HCT116 (cell line): ENCODE measurements around the gene CHCHD10. TPM values are rescaled to one million over a fixed set of nuclear protein-coding genes. Genes with fewer than 3 reads are reported as not detected.

Experiments
- ATAC-seq: fragments of 200-7000 bp; cut with Tn5 transposase; 2 replicates; pipeline ENCODE4 v1.9.1; 2020; ENCODE audit warnings: mild to moderate bottlenecking, moderate library complexity
- BruUV-seq: library from RNA; stranded (reverse); fragments of 400-500 nt; replicated peaks from 2 replicates; lab custom pipeline; 2021; lab: Mats Ljungman, UMichigan
- CTCF ChIA-PET: fragments of 300-600 bp; sonication (Branson Sonifier 250); formaldehyde crosslinking; loops from one replicate; lab custom pipeline; 2021; ENCODE audit warnings: antibody characterized with exemption; lab: Charles Lee
- POLR2A ChIA-PET: fragments of 300-600, 350-600 bp; sonication (Branson Sonifier 250); formaldehyde crosslinking; loops from one replicate; lab custom pipeline; 2021; ENCODE audit warnings: antibody characterized with exemption; lab: Charles Lee
- RAD21 ChIA-PET, 2 experiments: fragments of 300-600 bp; sonication (Branson Sonifier 250); formaldehyde crosslinking; loops; one replicate each; lab custom pipeline; 2023; ENCODE audit warnings: low total read pairs in 2 of 2; ENCODE audit not compliant: uncharacterized antibody in 2 of 2, unreplicated experiment in 2 of 2, low non-redundant PET in 1 of 2; lab: Charles Lee
- DNase-seq: peaks from one replicate; pipeline ENCODE4 v3.0.0-alpha.2; 2010; ENCODE audit warnings: low read depth, low spot score
- H2AFZ ChIP-seq: fragments of 200-600 bp; shearing (Covaris generic), sonication (generic); 2 replicates; pipeline ENCODE4 v1.6.1; 2017; ENCODE audit warnings: low read depth, mixed run types, mixed read lengths, antibody characterized with exemption, low read length; ENCODE audit not compliant: poor library complexity, severe bottlenecking
- H3K27ac ChIP-seq: 2 replicates; pipeline ENCODE4 v1.5.1; 2012; ENCODE audit warnings: low read depth, low read length
- H3K27me3 ChIP-seq: fragments of 200-600 bp; sonication (generic); 2 replicates; pipeline ENCODE4 v1.6.1; 2016; ENCODE audit warnings: mixed run types, low read length, mixed read lengths; ENCODE audit not compliant: insufficient read depth
- H3K36me3 ChIP-seq, 2 experiments: fragments of 200-500 bp in 1 of 2; fragments of 200-600 bp in 1 of 2; sonication (Bioruptor generic) in 1 of 2; sonication (generic) in 1 of 2; 2 replicates each; pipeline versions ENCODE4 v1.5.1 to v1.6.1; 2014 to 2016; ENCODE audit warnings: low read length in 2 of 2, inconsistent platforms in 1 of 2, mixed read lengths in 1 of 2, mixed run types in 1 of 2; ENCODE audit not compliant: insufficient read depth in 2 of 2, control insufficient read depth in 1 of 2
- H3K4me1 ChIP-seq, 2 experiments: fragments of 200-600 bp in 1 of 2; sonication (generic) in 1 of 2; 2 replicates each; pipeline versions ENCODE4 v1.5.1 to v1.6.1; 2012 to 2017; ENCODE audit warnings: low read length in 2 of 2, inconsistent platforms in 1 of 2, mild to moderate bottlenecking in 1 of 2, mixed read lengths in 1 of 2, mixed run types in 1 of 2, moderate library complexity in 1 of 2; ENCODE audit not compliant: insufficient read depth in 2 of 2, control insufficient read depth in 1 of 2
- H3K4me2 ChIP-seq: fragments of 200-600 bp; sonication (generic); 2 replicates; pipeline ENCODE4 v1.6.1; 2017; ENCODE audit warnings: mixed run types, low read length, mixed read lengths
- H3K4me3 ChIP-seq, 2 experiments: fragments of 200-600 bp in 1 of 2; sonication (generic) in 1 of 2; replicated peaks in 1 of 2; 2 replicates each; pipeline ENCODE4 v1.5.1; 2011 to 2016; ENCODE audit warnings: low read length in 2 of 2, control low read depth in 1 of 2, low read depth in 1 of 2, mild to moderate bottlenecking in 1 of 2, mixed read lengths in 1 of 2, mixed run types in 1 of 2
- H3K79me2 ChIP-seq: fragments of 200-600 bp; sonication (generic); 2 replicates; pipeline ENCODE4 v1.6.1; 2017; ENCODE audit warnings: mild to moderate bottlenecking, mixed run types, low read length, moderate library complexity, mixed read lengths; ENCODE audit not compliant: insufficient read depth
- H3K9ac ChIP-seq: fragments of 200-600 bp; sonication (generic); 2 replicates; pipeline ENCODE4 v1.6.1; 2016; ENCODE audit warnings: low read length, mixed read lengths
- H3K9me2 ChIP-seq: fragments of 200-600 bp; sonication (generic), shearing (Covaris generic); 2 replicates; pipeline ENCODE4 v1.6.1; 2017; ENCODE audit warnings: mixed run types, mild to moderate bottlenecking, moderate library complexity; ENCODE audit not compliant: insufficient read depth
- H3K9me3 ChIP-seq, 2 experiments: fragments of 200-500 bp in 1 of 2; fragments of 200-600 bp in 1 of 2; sonication (Bioruptor generic) in 1 of 2; sonication (generic) in 1 of 2; 2 replicates each; pipeline ENCODE4 v1.6.1; 2014 to 2017; ENCODE audit warnings: low read length in 2 of 2, mixed read lengths in 2 of 2, inconsistent platforms in 1 of 2, low read depth in 1 of 2, mild to moderate bottlenecking in 1 of 2, mixed run types in 1 of 2, moderate library complexity in 1 of 2; ENCODE audit not compliant: control insufficient read depth in 1 of 2, insufficient read depth in 1 of 2
- H4K20me1 ChIP-seq: fragments of 200-600 bp; sonication (generic), shearing (Covaris generic); 2 replicates; pipeline ENCODE4 v1.6.1; 2017; ENCODE audit warnings: mixed run types, mild to moderate bottlenecking, moderate library complexity; ENCODE audit not compliant: insufficient read depth
- CEBPB ChIP-seq: IDR thresholded peaks from 2 replicates; pipeline ENCODE4 v1.6.1; 2012; ENCODE audit warnings: low read depth
- EGR1 ChIP-seq: IDR thresholded peaks from 2 replicates; pipeline ENCODE4 v1.6.1; 2012; ENCODE audit warnings: low read depth
- ELF1 ChIP-seq: IDR thresholded peaks from 2 replicates; pipeline ENCODE4 v1.6.1; 2012; ENCODE audit warnings: low read depth, borderline replicate concordance
- EZH2phosphoT487 ChIP-seq: fragments of 200-600 bp; IDR thresholded peaks from 2 replicates; pipeline ENCODE4 v1.6.1; 2018; ENCODE audit warnings: antibody characterized with exemption, borderline replicate concordance
- FOSL1 ChIP-seq: IDR thresholded peaks from 2 replicates; pipeline ENCODE4 v1.6.1; 2012; ENCODE audit warnings: low read depth
- JUND ChIP-seq: IDR thresholded peaks from 2 replicates; pipeline ENCODE4 v1.6.1; 2012
- POLR2AphosphoS5 ChIP-seq: IDR thresholded peaks from 2 replicates; pipeline ENCODE4 v1.6.1; 2011; ENCODE audit warnings: mild to moderate bottlenecking, low read depth, low read length, moderate library complexity
- SIN3A ChIP-seq: IDR thresholded peaks from 2 replicates; pipeline ENCODE4 v1.6.1; 2012; ENCODE audit warnings: low read depth
- SP1 ChIP-seq: IDR thresholded peaks from 2 replicates; pipeline ENCODE4 v1.6.1; 2012; ENCODE audit warnings: low read depth
- SRF ChIP-seq: IDR thresholded peaks from 2 replicates; pipeline ENCODE4 v1.6.1; 2012; ENCODE audit warnings: low read depth
- TCF7L2 ChIP-seq: IDR thresholded peaks from 2 replicates; pipeline ENCODE4 v1.7.0; 2011; ENCODE audit warnings: borderline replicate concordance, inconsistent platforms; ENCODE audit not compliant: insufficient read depth, insufficient read length; ENCODE audit errors: extremely low read depth
- YY1 ChIP-seq: IDR thresholded peaks from 2 replicates; pipeline ENCODE4 v1.6.1; 2011; ENCODE audit warnings: low read length, low read depth, moderate library complexity, mild to moderate bottlenecking; ENCODE audit not compliant: insufficient replicate concordance; ENCODE audit errors: extremely low read depth
- ZFX ChIP-seq: fragments of 450-650 bp; IDR thresholded peaks from 2 replicates; pipeline ENCODE4 v1.6.1; 2017
- intact Hi-C: fragments of 100-400 bp; cut with micrococcal nuclease; formaldehyde crosslinking; loops from 2 replicates; pipeline ENCODE4 v1.10.0; 2022
- total RNA-seq: library from RNA; stranded (reverse); gene quantifications from one replicate; pipeline ENCODE4 v1.2.1, GENCODE V29; 2021; ENCODE audit not compliant: unreplicated experiment
- TF ChIP-seq, protein P1 (sequence below), 3 experiments: fragments of 200-600 bp in 1 of 3; sonication (generic) in 1 of 3; IDR thresholded peaks in 2 of 3; conservative IDR thresholded peaks in 1 of 3; 2 replicates each; pipeline ENCODE4 v1.5.1; 2012 to 2017; ENCODE audit warnings: low read depth in 2 of 3, low read length in 2 of 3, antibody characterized with exemption in 1 of 3, borderline replicate concordance in 1 of 3, control low read depth in 1 of 3, mild to moderate bottlenecking in 1 of 3, mixed read lengths in 1 of 3, mixed run types in 1 of 3, moderate library complexity in 1 of 3; ENCODE audit not compliant: insufficient read depth in 1 of 3
- TF ChIP-seq, protein P2 (sequence below): IDR thresholded peaks from 2 replicates; pipeline ENCODE4 v1.6.1; 2012
- TF ChIP-seq, protein P3 (sequence below): IDR thresholded peaks from 2 replicates; pipeline ENCODE4 v1.6.1; 2012

Gene CHCHD10
- total RNA-seq, 1 experiment from 2014 or later, result 279 TPM

DNA sequence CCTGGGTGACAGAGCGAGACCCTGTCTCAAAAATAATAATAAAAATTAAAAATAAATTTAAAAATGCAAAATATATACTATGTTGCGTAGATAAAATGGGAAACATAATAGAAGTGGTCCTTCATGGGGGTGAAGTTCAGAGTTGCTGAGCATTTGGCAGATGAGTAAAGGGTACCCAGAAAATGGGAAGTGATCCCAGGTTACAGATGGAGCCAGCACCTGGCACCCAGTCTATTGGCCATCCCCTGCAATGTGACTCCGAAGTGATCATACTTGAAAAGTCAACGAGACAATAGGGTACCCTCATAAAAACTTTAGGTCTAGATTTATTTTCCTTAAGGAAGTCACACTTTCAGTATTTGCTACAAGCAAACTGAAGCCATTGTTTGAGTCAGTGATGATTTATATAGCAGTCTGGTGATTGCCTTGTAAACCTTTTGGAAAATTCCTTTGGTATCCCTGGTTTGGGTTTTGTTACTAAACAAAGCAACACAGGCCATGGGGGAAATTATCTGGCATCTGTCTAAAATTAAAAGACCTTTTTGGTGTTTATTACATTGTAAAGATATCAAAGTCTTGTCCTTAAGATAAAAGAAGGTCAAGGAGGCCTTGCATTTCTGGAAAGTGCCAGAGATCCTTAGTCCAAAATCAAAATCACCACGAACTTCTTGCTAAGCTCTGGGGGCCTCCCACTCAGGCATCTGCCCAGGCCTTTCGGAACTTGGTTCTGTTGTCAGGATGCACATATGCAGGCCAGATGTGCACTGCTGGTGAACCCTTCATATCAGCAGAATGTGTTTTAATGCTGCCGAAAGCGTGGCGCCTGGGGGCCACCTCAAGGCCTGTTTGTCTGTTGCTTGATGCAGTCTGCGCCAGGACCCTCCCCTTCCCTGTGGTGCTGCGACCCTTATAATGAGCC lies 23.3 kb upstream of the CHCHD10 start:
- BruUV-seq, result no TSS peak
- no peak overlapping the region for H3K9ac ChIP-seq
- ChIA-PET RAD21 (no interaction called here), CTCF (no interaction called here), POLR2A (interaction anchor here (2.6 kb wide), 1 partner anchor 20 kb away, joined by 8 read pairs; no protein-coding TSS in a partner anchor)
- no peak overlapping the region for H3K4me3 ChIP-seq
- H3K9me3 ChIP-seq, result no peaks in the 10 kb centered on the region
- no peaks in the 10 kb centered on the region for H3K27me3 ChIP-seq
- no peak overlapping the region for H3K4me2 ChIP-seq
- DNase-seq (no peak), ATAC-seq (no peak)
- H4K20me1 ChIP-seq, result peaks cover 8% of the 10 kb centered on the region; the same call in 1 of the 2 replicates
- intact Hi-C loops, result no loop called here
- TF ChIP-seq CEBPB (no peak), YY1 (no peak)
- peaks cover 61% of the 10 kb centered on the region for H3K79me2 ChIP-seq
- H3K36me3 ChIP-seq, result peaks cover 10 to 15% of the 10 kb centered on the region in 2 experiments; a peak in 3 of 4 replicates
- no peak overlapping the region for H3K27ac ChIP-seq
- no peaks in the 10 kb centered on the region for H3K9me2 ChIP-seq
- H2AFZ ChIP-seq, result no peak overlapping the region
- peaks cover 9 to 20% of the 10 kb centered on the region in 2 experiments; a peak in 3 of 4 replicates for H3K4me1 ChIP-seq

DNA sequence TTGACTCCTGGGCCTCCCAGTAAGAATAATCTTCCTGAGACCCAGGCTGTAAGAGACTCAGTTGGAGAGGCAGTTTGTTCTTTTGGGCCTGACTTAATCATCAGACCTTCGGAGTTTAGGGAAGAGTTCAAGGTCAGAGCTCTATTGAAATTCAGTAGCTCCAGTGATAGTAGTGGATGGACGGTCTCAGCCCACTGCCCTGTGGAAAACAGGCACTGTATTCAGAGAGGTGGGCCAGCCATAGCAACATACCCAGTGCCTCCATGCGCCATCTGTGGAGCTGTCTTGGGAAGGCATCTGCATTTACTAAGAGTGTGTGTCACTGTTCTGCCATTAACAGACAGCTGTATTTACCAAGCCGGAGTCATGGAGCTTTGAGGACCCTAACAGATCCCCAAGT lies 21.9 kb upstream of the CHCHD10 start:
- intact Hi-C loops, result no loop called here
- TF ChIP-seq TCF7L2, result no peak
- no peak for TF ChIP-seq SRF
- no peak for TF ChIP-seq EGR1
- TF ChIP-seq JUND, result no peak
- TF ChIP-seq, protein P1, sequence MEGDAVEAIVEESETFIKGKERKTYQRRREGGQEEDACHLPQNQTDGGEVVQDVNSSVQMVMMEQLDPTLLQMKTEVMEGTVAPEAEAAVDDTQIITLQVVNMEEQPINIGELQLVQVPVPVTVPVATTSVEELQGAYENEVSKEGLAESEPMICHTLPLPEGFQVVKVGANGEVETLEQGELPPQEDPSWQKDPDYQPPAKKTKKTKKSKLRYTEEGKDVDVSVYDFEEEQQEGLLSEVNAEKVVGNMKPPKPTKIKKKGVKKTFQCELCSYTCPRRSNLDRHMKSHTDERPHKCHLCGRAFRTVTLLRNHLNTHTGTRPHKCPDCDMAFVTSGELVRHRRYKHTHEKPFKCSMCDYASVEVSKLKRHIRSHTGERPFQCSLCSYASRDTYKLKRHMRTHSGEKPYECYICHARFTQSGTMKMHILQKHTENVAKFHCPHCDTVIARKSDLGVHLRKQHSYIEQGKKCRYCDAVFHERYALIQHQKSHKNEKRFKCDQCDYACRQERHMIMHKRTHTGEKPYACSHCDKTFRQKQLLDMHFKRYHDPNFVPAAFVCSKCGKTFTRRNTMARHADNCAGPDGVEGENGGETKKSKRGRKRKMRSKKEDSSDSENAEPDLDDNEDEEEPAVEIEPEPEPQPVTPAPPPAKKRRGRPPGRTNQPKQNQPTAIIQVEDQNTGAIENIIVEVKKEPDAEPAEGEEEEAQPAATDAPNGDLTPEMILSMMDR (IDR thresholded peaks at IDR 0.05 in 2 of 3, conservative IDR thresholded peaks at IDR 0.05 in 1 of 3; ENCODE audit: borderline replicate concordance in 1 of 3, insufficient read depth in 1 of 3, low read depth in 2 of 3, low read length in 2 of 3), result no peak
- no peak for TF ChIP-seq YY1
- TF ChIP-seq ELF1, result no peak
- TF ChIP-seq CEBPB, result no peak
- TF ChIP-seq ZFX, result no peak
- no peak for TF ChIP-seq SP1
- TF ChIP-seq, protein P2, sequence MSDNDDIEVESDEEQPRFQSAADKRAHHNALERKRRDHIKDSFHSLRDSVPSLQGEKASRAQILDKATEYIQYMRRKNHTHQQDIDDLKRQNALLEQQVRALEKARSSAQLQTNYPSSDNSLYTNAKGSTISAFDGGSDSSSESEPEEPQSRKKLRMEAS, result no peak
- TF ChIP-seq SIN3A, result no peak
- TF ChIP-seq, protein P3, sequence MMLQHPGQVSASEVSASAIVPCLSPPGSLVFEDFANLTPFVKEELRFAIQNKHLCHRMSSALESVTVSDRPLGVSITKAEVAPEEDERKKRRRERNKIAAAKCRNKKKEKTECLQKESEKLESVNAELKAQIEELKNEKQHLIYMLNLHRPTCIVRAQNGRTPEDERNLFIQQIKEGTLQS, result no peak
- no peak for TF ChIP-seq EZH2phosphoT487
- TF ChIP-seq FOSL1, result no peak
- no peak for TF ChIP-seq POLR2AphosphoS5

More for the DNA sequence above, 21.9 kb upstream of the CHCHD10 start:
- peaks cover 4 to 7% of the 10 kb centered on the region in 2 experiments; a peak in 2 of 4 replicates for H3K36me3 ChIP-seq
- H3K27me3 ChIP-seq, result no peaks in the 10 kb centered on the region
- no peak overlapping the region for H3K27ac ChIP-seq
- ATAC-seq, result no peak
- H3K9me2 ChIP-seq, result no peaks in the 10 kb centered on the region
- H3K9me3 ChIP-seq, result no peaks in the 10 kb centered on the region
- H3K79me2 ChIP-seq, result peaks cover 61% of the 10 kb centered on the region
- peaks cover 8% of the 10 kb centered on the region; the same call in 1 of the 2 replicates for H4K20me1 ChIP-seq
- H3K4me2 ChIP-seq, result no peak overlapping the region
- peaks cover 9 to 21% of the 10 kb centered on the region in 2 experiments; a peak in 3 of 4 replicates for H3K4me1 ChIP-seq
- POLR2A ChIA-PET, result interaction anchor here (0.5 to 2.6 kb wide), 2 partner anchors 19 to 40 kb away, joined by 3 to 8 read pairs; no protein-coding TSS in a partner anchor
- no peak overlapping the region for H2AFZ ChIP-seq
- H3K9ac ChIP-seq, result no peak overlapping the region
- no peak overlapping the region for H3K4me3 ChIP-seq
- RAD21 ChIA-PET, result no interaction called here
- no TSS peak for BruUV-seq
- CTCF ChIA-PET, result interaction anchor here (0.5 kb wide), 1 partner anchor 19 kb away, joined by 3 read pairs; no protein-coding TSS in a partner anchor
- DNase-seq, result no peak
